ENCODE data around the gene HIRIP3. TPM values are rescaled to one million over a fixed set of nuclear protein-coding genes. Genes with fewer than 3 reads are reported as not detected.

The HIRIP3 gene
- total and polyA plus RNA-seq, 2 of the 13 experiments (the other 11 are each of a cell fraction or from before 2014, with no cell fraction given): 12.6 to 17.2 TPM

DNA sequence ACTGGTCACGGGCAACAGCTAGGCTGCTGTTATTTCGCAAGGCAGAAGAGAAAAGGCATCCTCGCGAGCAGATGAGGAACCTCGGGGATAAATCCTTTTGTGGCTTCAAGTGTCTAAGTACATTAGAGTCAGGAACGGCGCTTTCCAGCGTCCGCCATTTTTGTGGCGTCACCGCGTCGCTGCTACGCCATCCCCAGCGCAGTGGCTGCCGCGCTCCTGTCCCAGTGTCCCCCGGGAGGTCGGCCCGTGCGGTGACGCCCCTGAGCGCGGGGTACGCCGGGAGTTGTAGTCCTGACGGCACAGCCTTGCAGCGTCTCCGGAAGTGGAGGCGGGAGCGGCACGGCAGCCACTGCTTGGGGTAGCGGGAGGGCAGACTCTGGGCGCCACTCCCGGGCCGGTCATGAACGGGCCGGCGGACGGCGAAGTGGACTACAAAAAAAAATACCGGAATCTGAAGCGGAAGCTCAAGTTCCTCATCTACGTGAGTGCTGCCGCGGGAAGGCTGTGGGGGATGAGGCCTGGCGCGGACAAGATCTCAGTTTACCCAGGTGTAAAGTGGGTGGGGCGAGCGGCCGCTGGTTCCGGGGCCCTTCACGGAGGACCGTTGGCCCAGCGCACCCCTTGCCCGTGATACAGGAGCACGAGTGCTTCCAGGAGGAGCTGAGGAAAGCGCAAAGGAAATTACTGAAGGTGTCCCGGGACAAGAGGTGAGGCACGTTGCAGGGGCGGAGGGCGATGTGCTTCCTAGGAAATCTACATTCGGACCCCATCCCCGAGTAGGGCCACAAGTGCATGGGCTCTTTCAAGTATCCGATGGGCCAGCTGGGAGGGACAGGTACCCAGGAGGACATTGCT lies 721 bp upstream of the HIRIP3 start, which contains the start of gene INO80E (continued):
- TF ChIP-seq SAP130 (CRISPR knock-in tag; IDR thresholded peaks at IDR 0.05; ENCODE audit: low read depth) (peak; percentile 94), SMAD1 (CRISPR knock-in tag; IDR thresholded peaks at IDR 0.05; ENCODE audit: borderline replicate concordance, low read depth) (0 out of 2 replicates have a peak, but pooled peaks have one; percentile 20), ZBTB21 (CRISPR knock-in tag; IDR thresholded peaks at IDR 0.05) (peak; percentile 100), ZNF329 (CRISPR knock-in tag; IDR thresholded peaks at IDR 0.05; ENCODE audit: low read depth) (peak; percentile 37; the same call in 1 of the 2 replicates), SKI (IDR thresholded peaks at IDR 0.05; ENCODE audit: partially characterized antibody) (peak; percentile 52), ZSCAN21 (CRISPR knock-in tag; IDR thresholded peaks at IDR 0.05; ENCODE audit: borderline replicate concordance) (peak; percentile 76), SP5 (CRISPR knock-in tag; IDR thresholded peaks at IDR 0.05; ENCODE audit: borderline replicate concordance, low read depth) (peak; percentile 89), MXI1 (IDR thresholded peaks at IDR 0.05; ENCODE audit: borderline replicate concordance, low read depth, low read length) (peak; percentile 79; the same call in 1 of the 3 replicates), CHD2 (IDR thresholded peaks at IDR 0.05; ENCODE audit: low read depth, low read length) (peak; percentile 61), TP53 (CRISPR knock-in tag; conservative IDR thresholded peaks at IDR 0.05) (peak; percentile 16; the same call in 1 of the 2 replicates), ZNF333 (CRISPR knock-in tag; IDR thresholded peaks at IDR 0.05; ENCODE audit: borderline replicate concordance) (peak; percentile 44; the same call in 1 of the 2 replicates), PHF21A (CRISPR knock-in tag; IDR thresholded peaks at IDR 0.05) (peak; percentile 88), SALL1 (CRISPR knock-in tag; IDR thresholded peaks at IDR 0.05) (peak; percentile 68), ZNF446 (CRISPR knock-in tag; IDR thresholded peaks at IDR 0.05) (no peak; the same call in 1 of the 2 replicates), ZNF543 (CRISPR knock-in tag; IDR thresholded peaks at IDR 0.05) (peak; percentile 40; the same call in 1 of the 2 replicates), NR2F2 (IDR thresholded peaks at IDR 0.05; ENCODE audit: borderline replicate concordance, low read depth) (peak; percentile 10; the same call in 1 of the 2 replicates), ZMYM3 (CRISPR knock-in tag; IDR thresholded peaks at IDR 0.05) (peak; percentile 55)
- TF ChIP-seq, protein P1, sequence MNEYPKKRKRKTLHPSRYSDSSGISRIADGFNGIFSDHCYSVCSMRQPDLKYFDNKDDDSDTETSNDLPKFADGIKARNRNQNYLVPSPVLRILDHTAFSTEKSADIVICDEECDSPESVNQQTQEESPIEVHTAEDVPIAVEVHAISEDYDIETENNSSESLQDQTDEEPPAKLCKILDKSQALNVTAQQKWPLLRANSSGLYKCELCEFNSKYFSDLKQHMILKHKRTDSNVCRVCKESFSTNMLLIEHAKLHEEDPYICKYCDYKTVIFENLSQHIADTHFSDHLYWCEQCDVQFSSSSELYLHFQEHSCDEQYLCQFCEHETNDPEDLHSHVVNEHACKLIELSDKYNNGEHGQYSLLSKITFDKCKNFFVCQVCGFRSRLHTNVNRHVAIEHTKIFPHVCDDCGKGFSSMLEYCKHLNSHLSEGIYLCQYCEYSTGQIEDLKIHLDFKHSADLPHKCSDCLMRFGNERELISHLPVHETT (CRISPR knock-in tag; conservative IDR thresholded peaks at IDR 0.05): peak; percentile 90
- TF ChIP-seq, protein P2, sequence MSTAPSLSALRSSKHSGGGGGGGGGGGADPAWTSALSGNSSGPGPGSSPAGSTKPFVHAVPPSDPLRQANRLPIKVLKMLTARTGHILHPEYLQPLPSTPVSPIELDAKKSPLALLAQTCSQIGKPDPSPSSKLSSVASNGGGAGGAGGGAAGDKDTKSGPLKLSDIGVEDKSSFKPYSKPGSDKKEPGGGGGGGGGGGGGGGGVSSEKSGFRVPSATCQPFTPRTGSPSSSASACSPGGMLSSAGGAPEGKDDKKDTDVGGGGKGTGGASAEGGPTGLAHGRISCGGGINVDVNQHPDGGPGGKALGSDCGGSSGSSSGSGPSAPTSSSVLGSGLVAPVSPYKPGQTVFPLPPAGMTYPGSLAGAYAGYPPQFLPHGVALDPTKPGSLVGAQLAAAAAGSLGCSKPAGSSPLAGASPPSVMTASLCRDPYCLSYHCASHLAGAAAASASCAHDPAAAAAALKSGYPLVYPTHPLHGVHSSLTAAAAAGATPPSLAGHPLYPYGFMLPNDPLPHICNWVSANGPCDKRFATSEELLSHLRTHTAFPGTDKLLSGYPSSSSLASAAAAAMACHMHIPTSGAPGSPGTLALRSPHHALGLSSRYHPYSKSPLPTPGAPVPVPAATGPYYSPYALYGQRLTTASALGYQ (CRISPR knock-in tag; IDR thresholded peaks at IDR 0.05): peak; percentile 28; the same call in 1 of the 2 replicates
- TF ChIP-seq, protein P3, sequence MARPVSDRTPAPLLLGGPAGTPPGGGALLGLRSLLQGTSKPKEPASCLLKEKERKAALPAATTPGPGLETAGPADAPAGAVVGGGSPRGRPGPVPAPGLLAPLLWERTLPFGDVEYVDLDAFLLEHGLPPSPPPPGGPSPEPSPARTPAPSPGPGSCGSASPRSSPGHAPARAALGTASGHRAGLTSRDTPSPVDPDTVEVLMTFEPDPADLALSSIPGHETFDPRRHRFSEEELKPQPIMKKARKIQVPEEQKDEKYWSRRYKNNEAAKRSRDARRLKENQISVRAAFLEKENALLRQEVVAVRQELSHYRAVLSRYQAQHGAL (CRISPR knock-in tag; IDR thresholded peaks at IDR 0.05; ENCODE audit: not compliant biosample characterization): peak; percentile 26
- TF ChIP-seq, protein P4, sequence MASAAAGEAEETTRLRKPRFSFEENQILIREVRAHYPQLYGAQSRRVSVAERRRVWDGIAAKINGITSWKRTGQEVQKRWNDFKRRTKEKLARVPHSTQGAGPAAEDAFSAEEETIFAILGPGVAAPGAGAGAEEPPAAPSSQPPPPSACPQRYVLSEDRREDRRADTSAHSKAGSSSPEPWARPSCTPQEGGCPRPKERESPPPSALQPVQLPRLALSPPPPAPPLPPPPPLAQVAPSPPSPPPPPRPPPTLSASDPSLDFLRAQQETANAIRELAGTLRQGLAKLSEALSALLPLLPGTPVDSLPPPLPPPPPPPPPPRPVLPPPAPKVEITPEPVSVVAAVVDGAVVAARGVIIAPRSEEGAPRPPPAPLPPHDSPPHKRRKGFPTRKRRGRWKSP (CRISPR knock-in tag; IDR thresholded peaks at IDR 0.05): peak; percentile 84
- TF ChIP-seq, protein P5, sequence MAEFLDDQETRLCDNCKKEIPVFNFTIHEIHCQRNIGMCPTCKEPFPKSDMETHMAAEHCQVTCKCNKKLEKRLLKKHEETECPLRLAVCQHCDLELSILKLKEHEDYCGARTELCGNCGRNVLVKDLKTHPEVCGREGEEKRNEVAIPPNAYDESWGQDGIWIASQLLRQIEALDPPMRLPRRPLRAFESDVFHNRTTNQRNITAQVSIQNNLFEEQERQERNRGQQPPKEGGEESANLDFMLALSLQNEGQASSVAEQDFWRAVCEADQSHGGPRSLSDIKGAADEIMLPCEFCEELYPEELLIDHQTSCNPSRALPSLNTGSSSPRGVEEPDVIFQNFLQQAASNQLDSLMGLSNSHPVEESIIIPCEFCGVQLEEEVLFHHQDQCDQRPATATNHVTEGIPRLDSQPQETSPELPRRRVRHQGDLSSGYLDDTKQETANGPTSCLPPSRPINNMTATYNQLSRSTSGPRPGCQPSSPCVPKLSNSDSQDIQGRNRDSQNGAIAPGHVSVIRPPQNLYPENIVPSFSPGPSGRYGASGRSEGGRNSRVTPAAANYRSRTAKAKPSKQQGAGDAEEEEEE (CRISPR knock-in tag; IDR thresholded peaks at IDR 0.05; ENCODE audit: borderline replicate concordance): no peak

All from HepG2 (cell line).